T47D (cell line): ENCODE results near the gene BABAM2.
A peak's percentile ranks its signal among the peaks of the same experiment; 100 is the strongest.

Source experiments
- DNase-seq, 2 experiments: peaks; one replicate each; pipeline versions ENCODE4 v3.0.0 to v3.0.0-alpha.2; 2011 to 2012; ENCODE audit warnings: low read depth in 1 of 2, low spot score in 1 of 2
- JUND ChIP-seq: IDR thresholded peaks from 2 replicates; pipeline ENCODE4 v1.6.1; 2012; ENCODE audit warnings: low read depth
- in situ Hi-C: cut with HindIII; loops from 2 replicates; pipeline ENCODE4 v1.10.0; 2016; ENCODE audit warnings: low sequenced_read_pairs, low pct_unique_long_range_greater_than_20kb

BABAM2 gene

GRCh38 chr2:28318462-28319117 lies 428.1 kb downstream of the BABAM2 start:
- TF ChIP-seq JUND: no peak
- DNase-seq: peak; percentile 28 to 39
- in situ Hi-C loops: no loop called here

- no peak for DNase-seq
- no peak for TF ChIP-seq JUND
- in situ Hi-C loops: no loop called here
These were observed 428.8 kb downstream of the BABAM2 start for GRCh38 chr2:28319118-28320008.

DNA sequence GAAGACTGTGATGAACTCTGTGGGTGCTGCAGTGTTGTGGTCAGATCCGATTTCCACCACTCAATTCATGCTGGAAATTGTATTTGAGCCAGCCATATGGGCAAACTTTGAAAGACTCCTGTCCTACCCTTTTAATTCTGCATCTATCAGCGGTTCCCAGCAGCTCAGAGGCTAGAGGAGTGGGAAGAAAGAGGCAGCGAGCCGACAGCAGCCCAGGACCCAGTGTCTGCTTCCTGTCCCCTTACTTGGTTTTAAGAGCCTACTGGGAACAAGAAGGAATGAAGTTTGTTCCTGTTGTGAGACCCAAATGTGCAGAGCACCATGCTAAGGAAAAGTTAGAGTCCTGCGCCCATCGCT lies 429.5 kb downstream of the BABAM2 start:
- in situ Hi-C loops: no loop called here
- DNase-seq: no peak
- no peak for TF ChIP-seq JUND

GRCh38 chr2:28320371-28320770 lies 429.8 kb downstream of the BABAM2 start:
- TF ChIP-seq JUND: no peak
- DNase-seq: no peak
- in situ Hi-C loops: no loop called here

DNA sequence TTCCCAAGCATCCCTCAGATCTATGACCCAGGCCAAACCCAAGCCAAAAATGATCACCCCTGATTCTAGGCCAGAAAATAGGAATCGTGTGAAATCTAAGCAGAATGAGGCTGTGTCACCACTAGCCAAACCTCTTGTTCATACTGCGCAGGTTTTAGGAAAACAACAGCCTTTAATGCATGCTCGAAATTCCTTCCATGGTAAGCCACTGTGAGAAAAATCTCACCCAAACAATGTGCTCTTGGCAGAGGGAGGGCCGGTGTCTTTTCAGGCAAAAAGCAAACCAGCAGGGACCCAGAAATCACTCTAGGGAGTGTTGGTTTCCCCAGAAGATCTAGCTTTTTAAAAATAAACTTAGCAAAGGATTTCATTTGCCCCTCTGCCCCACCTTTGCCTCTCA lies 430.9 kb downstream of the BABAM2 start:
- in situ Hi-C loops: no loop called here
- DNase-seq: no peak
- no peak for TF ChIP-seq JUND

DNA sequence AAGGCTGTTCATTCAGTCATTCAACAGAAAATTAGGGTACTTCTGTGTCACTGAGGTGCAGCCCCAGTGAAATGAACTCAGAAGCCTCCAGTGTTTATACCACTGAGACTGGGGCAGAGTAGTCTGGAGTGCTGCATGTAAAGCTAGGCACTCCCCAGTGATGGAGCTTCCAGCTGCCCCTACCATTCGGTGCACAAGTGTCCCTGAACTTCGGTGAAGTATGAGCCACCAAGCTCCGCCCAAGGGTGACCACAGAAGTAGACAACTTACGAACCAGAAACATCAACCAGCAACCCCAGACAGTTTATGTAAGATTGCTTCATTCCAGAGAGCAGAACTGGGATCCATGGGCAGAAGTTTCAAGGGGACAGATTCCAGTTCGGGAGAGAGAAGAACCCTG lies 431.5 kb downstream of the BABAM2 start:
- in situ Hi-C loops: no loop called here
- no peak for TF ChIP-seq JUND
- no peak for DNase-seq

DNA sequence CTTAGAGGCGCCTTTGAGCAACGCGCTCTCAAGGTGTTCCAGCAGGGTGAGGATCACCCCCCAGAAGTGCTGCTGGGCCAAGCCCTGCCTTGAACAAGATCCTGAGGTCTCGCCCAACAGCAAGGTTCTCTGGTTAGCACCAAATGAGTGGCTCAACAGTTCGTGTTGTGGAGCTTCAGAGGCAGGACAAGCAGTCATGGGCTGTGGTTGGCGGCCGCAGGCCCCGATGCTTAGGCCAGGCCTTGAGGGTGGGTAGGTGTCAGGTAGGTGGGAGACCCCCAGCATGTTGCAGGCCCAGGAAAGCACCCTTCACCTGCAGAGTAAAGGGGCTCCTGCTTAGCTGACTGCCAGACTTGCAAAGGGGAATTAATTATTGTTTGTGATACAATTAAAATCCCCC lies 431.9 kb downstream of the BABAM2 start:
- no peak for DNase-seq
- TF ChIP-seq JUND: no peak
- in situ Hi-C loops: no loop called here

DNA sequence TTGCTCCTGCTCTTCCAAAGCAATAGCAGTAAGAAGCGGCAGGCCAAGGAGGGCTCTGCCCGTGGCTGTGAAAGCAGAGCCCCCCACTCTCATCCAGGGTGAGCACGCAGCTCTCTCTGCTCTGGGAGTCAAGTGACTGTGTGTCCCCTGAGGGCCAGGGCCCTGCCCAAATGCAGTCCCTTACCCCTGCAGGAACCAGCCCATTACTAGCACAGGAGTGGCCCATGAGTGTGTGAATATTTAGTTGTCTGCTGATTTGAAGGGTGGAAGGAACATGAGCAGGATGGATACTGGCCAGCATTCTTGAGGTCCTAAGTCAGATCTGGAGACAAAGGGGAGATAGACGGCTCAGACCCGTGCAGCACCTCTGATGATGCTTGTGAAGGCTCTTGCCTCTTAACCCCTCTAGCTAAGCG lies 432.5 kb downstream of the BABAM2 start:
- in situ Hi-C loops: no loop called here
- no peak for DNase-seq
- no peak for TF ChIP-seq JUND

- no peak for TF ChIP-seq JUND
- no peak for DNase-seq
- in situ Hi-C loops: no loop called here
These were observed 434.6 kb downstream of the BABAM2 start for GRCh38 chr2:28325173-28325566.

DNA sequence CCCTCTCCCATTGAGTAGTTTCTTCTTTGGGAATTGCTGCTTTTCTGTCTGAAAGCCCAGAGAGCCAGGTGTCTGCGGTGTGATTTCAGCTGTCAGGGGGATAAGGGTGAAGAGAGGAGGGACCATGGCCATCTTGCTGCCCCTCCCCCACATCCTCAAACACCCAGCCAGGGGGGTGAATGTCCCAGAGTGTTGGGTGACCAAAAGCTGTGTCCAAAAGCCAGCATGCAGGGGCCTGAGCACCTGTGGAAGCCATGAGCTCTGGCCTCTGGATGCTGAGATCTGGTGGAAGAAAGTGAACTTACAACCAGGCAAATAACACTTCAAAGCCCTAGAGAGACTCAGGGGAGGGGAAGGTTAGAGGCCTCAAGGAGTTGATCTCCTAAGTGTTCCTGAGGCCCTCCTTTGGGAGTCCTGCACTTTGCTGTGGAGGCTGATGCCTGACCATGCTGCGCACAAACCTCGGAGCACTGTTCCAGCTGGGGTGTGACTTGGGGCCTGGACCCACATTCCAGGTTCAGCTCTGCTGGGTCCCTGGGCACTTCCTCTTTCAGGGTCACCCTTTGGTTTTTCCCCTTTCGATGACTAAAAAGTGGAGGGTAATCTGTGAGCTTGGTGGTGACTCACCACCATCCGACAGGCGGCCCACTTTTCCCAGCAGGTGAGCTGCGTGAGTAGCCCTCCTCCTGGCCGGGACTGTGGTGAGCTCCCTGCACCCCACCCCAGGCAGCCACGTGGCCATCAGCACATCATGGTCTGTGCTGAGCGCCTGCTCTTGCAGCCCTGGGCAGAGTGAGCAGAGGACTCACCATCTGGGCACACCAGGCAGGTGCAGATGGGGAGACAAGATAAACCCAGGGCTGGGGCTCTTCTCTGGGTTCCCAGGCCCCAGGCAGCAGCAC lies 435.3 kb downstream of the BABAM2 start:
- in situ Hi-C loops: no loop called here
- DNase-seq: no peak
- no peak for TF ChIP-seq JUND

- no peak for TF ChIP-seq JUND
- no peak for DNase-seq
- in situ Hi-C loops: no loop called here
These were observed 435.9 kb downstream of the BABAM2 start for GRCh38 chr2:28326469-28326805.

DNA sequence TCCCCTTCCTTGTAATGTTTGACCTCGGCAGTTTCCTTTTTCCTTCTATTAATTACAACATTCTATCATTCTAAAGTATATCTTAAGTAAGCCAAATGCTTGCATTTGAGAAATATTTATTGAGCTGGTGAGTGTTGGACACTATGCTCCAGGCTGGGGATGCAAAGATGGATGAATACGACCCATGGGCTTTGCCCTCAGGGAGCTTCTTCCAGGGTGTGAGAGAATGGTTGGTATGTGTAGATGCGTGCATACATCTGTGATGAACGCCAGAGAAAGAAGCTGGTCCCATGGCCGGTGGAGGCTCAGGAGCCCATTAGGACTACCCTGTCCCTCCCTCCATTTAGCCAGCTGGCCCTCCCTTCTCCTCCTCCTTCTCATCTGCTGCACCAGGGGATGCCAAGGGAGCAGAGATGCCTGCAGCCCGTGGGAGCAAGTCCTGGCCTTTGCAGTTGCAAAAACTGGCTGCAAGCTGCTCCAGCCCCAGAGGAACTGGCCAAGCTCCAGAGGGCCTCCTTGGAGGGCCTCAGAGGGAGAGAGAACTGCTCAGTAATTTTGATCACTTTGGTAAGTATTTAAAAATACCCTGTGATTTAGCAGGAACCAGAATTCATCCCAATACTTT lies 436.5 kb downstream of the BABAM2 start:
- TF ChIP-seq JUND: no peak
- DNase-seq: no peak
- in situ Hi-C loops: no loop called here

DNA sequence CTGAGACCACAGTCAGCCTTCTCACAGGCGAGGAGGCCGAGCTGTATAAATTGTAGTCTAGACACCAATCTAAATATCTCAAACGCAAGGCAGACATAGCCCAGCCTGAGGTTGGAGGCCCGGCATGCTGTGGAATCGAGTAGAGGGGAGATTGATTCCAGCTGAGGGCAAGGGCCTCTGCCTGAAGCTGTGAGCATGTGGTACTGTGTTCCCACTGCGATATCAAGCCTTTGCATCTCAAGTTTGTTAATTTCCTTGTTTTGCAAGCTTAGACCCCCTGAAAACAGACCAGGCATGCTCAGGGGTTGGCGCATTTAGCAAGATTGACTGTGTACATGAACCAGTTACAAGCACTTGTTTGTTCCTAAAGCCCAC lies 437.0 kb downstream of the BABAM2 start:
- DNase-seq: no peak
- in situ Hi-C loops: no loop called here
- no peak for TF ChIP-seq JUND
